Measurements from ENCODE around the gene GAK. TPM values are rescaled to one million over a fixed set of nuclear protein-coding genes. Genes with fewer than 3 reads are reported as not detected.

The GAK gene
- total RNA-seq, 4 donors from 2014 or later, result 34.9 to 48.3 (median 44.5) TPM

DNA sequence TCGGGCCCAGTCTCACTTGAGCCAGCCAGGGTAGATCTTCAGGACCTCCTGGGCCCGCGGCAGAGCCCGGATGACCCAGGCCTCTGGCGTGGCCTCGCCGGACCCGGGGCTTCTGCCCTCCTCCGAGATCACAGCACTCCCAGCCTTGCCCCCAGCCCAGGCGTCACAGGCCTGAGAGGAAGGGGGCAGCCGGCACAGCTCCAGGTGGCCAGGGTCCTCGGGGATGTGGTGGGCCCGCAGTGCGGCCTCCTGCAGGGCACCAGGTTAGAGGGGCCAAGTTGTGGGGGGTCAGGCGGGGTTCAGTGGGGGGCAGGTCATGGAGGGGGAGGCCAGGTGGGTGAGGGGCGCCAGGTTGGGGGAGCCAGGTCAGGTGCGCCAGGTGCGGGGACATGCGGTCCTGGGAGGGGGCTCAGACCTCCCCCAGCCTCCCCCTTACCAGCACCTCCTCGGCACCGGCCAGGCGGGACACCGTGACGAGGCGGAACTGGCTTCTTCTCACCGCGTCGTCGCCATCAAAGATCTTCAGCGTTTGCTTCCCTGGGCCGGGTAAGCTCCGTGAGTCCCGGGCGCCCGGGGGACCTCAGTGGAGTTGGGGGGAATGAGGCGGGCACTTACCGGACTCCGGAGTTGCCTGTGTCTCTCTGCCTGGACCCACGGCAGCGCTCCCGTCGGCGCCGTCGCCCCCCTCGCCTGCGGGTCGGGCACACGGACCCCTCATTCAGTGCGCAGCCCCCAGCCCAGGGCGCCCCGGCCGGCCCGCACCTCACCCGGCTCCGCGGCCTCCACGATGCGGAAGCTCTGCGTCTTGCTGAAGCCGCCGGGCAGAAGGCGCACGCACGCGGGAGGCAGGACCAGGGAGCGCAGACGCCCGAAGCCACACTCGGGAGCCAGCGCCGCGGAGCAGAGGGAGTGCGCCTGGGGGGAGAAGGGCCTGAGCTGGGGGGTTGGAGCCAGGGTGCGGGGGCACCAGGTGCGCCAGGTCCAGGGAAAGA, 35.3 kb upstream of the GAK start:
- intact Hi-C loops (cut with DNase I; ENCODE audit: low total_unique reads), result no loop called here
- Histone ChIP-seq H3K27me3 (no peaks in the 10 kb centered on the region), H3K36me3 (no peaks in the 10 kb centered on the region), H3K4me3 (no peak overlapping the region), H3K4me1 (peaks cover 11 to 13% of the 10 kb centered on the region in 2 donors), H3K9me3 (no peaks in the 10 kb centered on the region), H3K27ac (no peak overlapping the region)
- in situ Hi-C loops (cut with MboI; ENCODE audit: low sequenced_read_pairs in 4 of 4), result no loop called here
- no peak for TF ChIP-seq POLR2A (IDR thresholded peaks at IDR 0.05)
- ATAC-seq, result no peak
- no peak for DNase-seq

DNA sequence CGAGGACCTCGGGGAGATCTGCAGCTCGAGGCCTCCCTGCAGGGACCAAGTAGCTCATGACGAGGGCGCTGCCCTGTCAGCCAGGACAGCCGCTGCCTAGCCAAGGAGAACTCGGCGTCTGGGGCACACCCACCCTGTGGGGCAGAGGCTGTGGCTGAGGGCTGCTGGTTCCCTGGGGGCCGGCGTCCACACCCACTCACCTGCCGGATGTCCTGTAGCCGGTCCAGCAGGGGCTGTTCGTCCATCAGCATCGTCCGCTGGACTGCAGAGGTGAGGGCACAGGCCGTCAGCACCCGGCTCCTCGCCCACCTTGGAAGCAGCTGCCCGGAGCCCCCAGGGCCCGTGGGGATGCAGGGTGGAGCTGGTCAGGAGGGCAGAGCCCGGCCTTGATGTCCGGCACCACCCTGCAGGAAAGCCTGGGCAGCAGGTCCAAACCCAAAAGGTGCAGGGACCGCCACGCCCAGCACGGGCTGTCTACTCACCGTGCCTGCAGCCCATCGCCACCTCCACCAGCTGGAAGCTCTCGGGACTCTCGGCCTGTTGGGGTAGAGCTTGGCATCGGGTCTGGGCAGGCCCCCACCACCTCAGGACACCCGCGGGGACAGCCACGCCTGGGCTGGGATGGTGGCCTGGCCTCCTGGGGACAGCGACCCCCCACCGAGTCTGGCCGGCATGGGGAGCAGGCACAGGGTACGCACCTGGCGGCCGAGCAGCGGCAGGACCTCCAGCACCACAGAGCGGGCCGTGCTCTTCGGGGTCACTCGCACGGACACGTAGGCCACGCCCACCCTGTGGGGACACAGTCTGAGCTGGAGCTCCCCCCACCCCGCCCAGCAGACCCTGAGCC, 34.4 kb upstream of the GAK start:
- Histone ChIP-seq H3K27me3 (no peaks in the 10 kb centered on the region), H3K9me3 (no peaks in the 10 kb centered on the region), H3K4me1 (peaks cover 2 to 4% of the 10 kb centered on the region in 2 donors), H3K27ac (no peak overlapping the region), H3K4me3 (no peak overlapping the region), H3K36me3 (peaks cover 0 to 5% of the 10 kb centered on the region in 2 donors)
- TF ChIP-seq, protein P1, sequence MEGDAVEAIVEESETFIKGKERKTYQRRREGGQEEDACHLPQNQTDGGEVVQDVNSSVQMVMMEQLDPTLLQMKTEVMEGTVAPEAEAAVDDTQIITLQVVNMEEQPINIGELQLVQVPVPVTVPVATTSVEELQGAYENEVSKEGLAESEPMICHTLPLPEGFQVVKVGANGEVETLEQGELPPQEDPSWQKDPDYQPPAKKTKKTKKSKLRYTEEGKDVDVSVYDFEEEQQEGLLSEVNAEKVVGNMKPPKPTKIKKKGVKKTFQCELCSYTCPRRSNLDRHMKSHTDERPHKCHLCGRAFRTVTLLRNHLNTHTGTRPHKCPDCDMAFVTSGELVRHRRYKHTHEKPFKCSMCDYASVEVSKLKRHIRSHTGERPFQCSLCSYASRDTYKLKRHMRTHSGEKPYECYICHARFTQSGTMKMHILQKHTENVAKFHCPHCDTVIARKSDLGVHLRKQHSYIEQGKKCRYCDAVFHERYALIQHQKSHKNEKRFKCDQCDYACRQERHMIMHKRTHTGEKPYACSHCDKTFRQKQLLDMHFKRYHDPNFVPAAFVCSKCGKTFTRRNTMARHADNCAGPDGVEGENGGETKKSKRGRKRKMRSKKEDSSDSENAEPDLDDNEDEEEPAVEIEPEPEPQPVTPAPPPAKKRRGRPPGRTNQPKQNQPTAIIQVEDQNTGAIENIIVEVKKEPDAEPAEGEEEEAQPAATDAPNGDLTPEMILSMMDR (IDR thresholded peaks at IDR 0.05 in 4 of 5, conservative IDR thresholded peaks at IDR 0.05 in 1 of 5), result no peak
- TF ChIP-seq POLR2A (IDR thresholded peaks at IDR 0.05), result no peak
- DNase-seq, result no peak
- no peak for ATAC-seq
- in situ Hi-C loops (cut with MboI; ENCODE audit: low sequenced_read_pairs in 4 of 4) (no loop called here), intact Hi-C loops (cut with DNase I; ENCODE audit: low total_unique reads) (no loop called here)

DNA sequence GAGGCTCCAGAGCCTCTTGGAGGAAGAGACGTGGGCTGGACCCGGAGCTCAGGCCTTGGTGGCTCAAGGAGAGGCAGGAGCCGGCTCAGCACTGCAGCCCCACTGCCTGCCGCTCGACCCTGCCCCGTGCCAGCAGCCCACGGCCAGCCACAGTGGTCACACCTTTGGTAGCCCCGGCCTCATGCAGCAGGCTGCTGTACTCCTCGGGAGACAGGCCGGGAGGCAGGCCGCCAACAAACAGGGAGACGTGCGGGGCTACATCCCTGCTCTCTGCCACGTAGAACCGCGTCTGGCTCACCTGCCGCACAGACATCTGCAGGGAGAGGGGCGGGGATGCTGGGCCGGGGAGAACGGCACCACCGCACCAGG, 33.6 kb upstream of the GAK start:
- Histone ChIP-seq H3K27ac (no peak overlapping the region), H3K9me3 (no peaks in the 10 kb centered on the region), H3K27me3 (no peaks in the 10 kb centered on the region), H3K36me3 (peaks cover 0 to 7% of the 10 kb centered on the region in 2 donors), H3K4me1 (no peaks in the 10 kb centered on the region), H3K4me3 (no peak overlapping the region)
- in situ Hi-C loops (cut with MboI; ENCODE audit: low sequenced_read_pairs in 4 of 4), result no loop called here
- ATAC-seq (no peak), DNase-seq (no peak)
- TF ChIP-seq POLR2A (IDR thresholded peaks at IDR 0.05), result no peak
- TF ChIP-seq, protein P1 (IDR thresholded peaks at IDR 0.05 in 4 of 5, conservative IDR thresholded peaks at IDR 0.05 in 1 of 5), result no peak
- intact Hi-C loops (cut with DNase I; ENCODE audit: low total_unique reads), result no loop called here

DNA sequence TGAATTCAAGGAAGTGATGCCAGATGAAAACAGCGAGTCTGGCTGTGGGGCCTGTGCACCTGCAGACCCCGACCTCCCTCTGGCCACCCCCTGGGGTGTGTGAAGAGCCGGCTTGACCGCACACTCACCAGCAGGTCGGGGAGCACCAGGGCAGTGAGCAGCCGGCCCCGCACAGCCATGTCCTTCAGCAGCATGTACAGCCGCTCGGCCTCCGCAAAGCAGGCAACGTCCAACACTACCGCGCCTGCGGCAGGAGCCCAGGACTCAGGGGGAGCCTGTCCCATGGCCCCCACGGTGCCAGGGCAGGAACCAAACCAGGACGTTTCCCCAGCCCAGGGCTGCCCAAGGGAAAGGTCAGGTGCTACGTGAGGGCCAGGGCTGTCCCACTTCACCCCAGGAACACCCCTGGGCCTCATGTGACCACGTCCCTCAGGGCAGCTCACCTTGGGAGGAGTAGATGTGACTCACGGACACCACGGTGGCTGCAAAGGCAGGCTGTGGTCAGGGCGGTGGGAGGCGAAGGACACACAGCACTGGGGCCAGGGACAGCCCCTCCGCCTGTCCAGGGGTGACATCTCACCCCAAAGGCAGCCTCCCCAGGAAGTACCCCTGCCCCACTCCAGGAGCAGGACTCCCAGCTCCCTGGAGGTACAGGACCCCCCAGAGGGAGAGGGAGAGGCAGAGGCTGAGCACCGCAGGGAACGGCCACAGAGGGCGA, 33.1 kb upstream of the GAK start:
- peaks cover 0 to 7% of the 10 kb centered on the region in 2 donors for H3K36me3 ChIP-seq

More for the DNA sequence above, 33.1 kb upstream of the GAK start:
- ATAC-seq, result no peak
- intact Hi-C loops (cut with DNase I; ENCODE audit: low total_unique reads) (no loop called here), in situ Hi-C loops (cut with MboI; ENCODE audit: low sequenced_read_pairs in 4 of 4) (no loop called here)
- Histone ChIP-seq H3K9me3 (no peaks in the 10 kb centered on the region), H3K27me3 (no peaks in the 10 kb centered on the region), H3K4me3 (no peak overlapping the region), H3K4me1 (no peaks in the 10 kb centered on the region), H3K27ac (no peak overlapping the region)
- no peak for DNase-seq
- TF ChIP-seq POLR2A (IDR thresholded peaks at IDR 0.05), result no peak
- TF ChIP-seq, protein P1 (IDR thresholded peaks at IDR 0.05 in 4 of 5, conservative IDR thresholded peaks at IDR 0.05 in 1 of 5), result no peak

All from gastrocnemius medialis (tissue), 4 donors.